Adrenal gland (tissue), 12 donors: ENCODE measurements around the gene NOP14. TPM values are rescaled to one million over a fixed set of nuclear protein-coding genes. Genes with fewer than 3 reads are reported as not detected.
"Not testable (repeated sequence)": the region's sequence is repeated elsewhere in the genome, so short reads cannot be mapped to it uniquely, and the experiment has no call there.

Experiments
- DNase-seq, 7 donors: peaks; one replicate each; pipeline ENCODE4 v3.0.0-alpha.2; 2019 to 2020
- H3K27ac ChIP-seq, 5 donors: fragments of 200-600 bp; sonication (generic) in 4 of 5; 1 replicate in 3 of 5; 2 replicates in 2 of 5; pipeline versions ENCODE4 v1.5.1 to v1.8.0; 2016 to 2020; ENCODE audit warnings: mild to moderate bottlenecking in 1 of 5
- H3K27me3 ChIP-seq: fragments of 200-600 bp; 2 replicates; pipeline ENCODE4 v1.8.0; 2021
- H3K36me3 ChIP-seq, 2 donors: fragments of 200-600 bp; replicated peaks in 1 of 2; 1 replicate in 1 of 2; 2 replicates in 1 of 2; pipeline versions ENCODE4 v1.5.1 to v1.8.0; 2018 to 2022
- H3K4me1 ChIP-seq, 2 donors: fragments of 200-600 bp; replicated peaks in 1 of 2; 1 replicate in 1 of 2; 2 replicates in 1 of 2; pipeline versions ENCODE4 v1.5.1 to v1.8.0; 2018 to 2021
- H3K4me3 ChIP-seq, 4 donors: fragments of 200-600 bp; sonication (generic) in 3 of 4; one replicate each; pipeline ENCODE4 v1.5.1; 2016 to 2018
- H3K9me3 ChIP-seq, 3 donors: fragments of 200-600 bp; sonication (generic) in 1 of 3; replicated peaks in 1 of 3; 1 replicate in 2 of 3; 2 replicates in 1 of 3; pipeline versions ENCODE4 v1.5.1 to v1.8.0; 2016 to 2021
- CTCF ChIP-seq, 6 experiments: fragments of 450-650 bp in 4 of 6; fragments of 200-600 bp in 2 of 6; sonication (generic) in 1 of 6; IDR thresholded peaks; 1 replicate in 5 of 6; 2 replicates in 1 of 6; pipeline versions ENCODE4 v1.5.1 to v1.8.0; 2016 to 2021; ENCODE audit warnings: antibody characterized with exemption in 6 of 6, mild to moderate bottlenecking in 2 of 6, moderate library complexity in 1 of 6
- POLR2A ChIP-seq, 2 donors: fragments of 450-650 bp; IDR thresholded peaks; one replicate each; pipeline ENCODE4 v1.6.1; 2017; ENCODE audit warnings: antibody characterized with exemption in 2 of 2, mild to moderate bottlenecking in 2 of 2, moderate library complexity in 1 of 2
- WGBS, 4 donors: extraction: QIAGEN DNeasy Blood & Tissue Kit in 2 of 4; methylation state at CpG; one replicate each; pipeline versions ENCODE4 v1.1.5 to v1.1.7; 2013 to 2017; 5-methylcytosine and 5-hydroxymethylcytosine counted together
- intact Hi-C, 2 donors: fragments of 100-400 bp; cut with DNase I; formaldehyde crosslinking; loops; one replicate each; pipeline versions ENCODE4 v1.14.1 to v1.15.0; 2022 to 2023
- polyA plus RNA-seq, 3 donors: library from polyadenylated mRNA; stranded (reverse); fragments of 200-250 nt in 2 of 3; fragments of 350-450 nt in 1 of 3; fragmentation: Illumina TruSeq in 1 of 3; extraction: RNeasy Lipid Tissue Mini Kit (QIAGEN cat#74804) in 1 of 3; gene quantifications; one replicate each; pipeline ENCODE4 v1.2.3, GENCODE V29; 2013 to 2014
- total RNA-seq, 9 donors: library from RNA; depleted of rRNA in 4 of 9; stranded (reverse); fragments of >200 nt in 4 of 9; fragments of 120-200 nt in 1 of 9; fragmentation: NEBNext Ultra II Directional in 1 of 9; extraction: Animal tissue kit (Norgen Biotek cat#: 25700) in 1 of 9; gene quantifications; one replicate each; pipeline versions ENCODE4 v1.1.0 to v1.2.4, GENCODE V29; 2013 to 2023
- donor health status: healthy with polysubstance abuse.
- donor health status: Bipolar disorder and iron deficiency.
- donor health status: DM: yes; HTN: yes; CAD: no.
- donor health status: DM: no; HTN: no; CAD: no.
- donor health status: DM: no; HTN: no; CAD: no.
- donor health status: DM: yes; HTN: yes; CAD: no.

Gene NOP14
- total and polyA plus RNA-seq, 12 donors: 16.4 to 56.5 (median 25.5) TPM

GRCh38 chr4:2995546-2996265 is 32.5 kb upstream of the NOP14 start:
- WGBS, 4 donors: 59 to 72% (median 67%) methylated on average over 4 of the region's 4 CpGs
- no peaks in the 10 kb centered on the region for H3K27me3 ChIP-seq
- no peak overlapping the region for H3K4me3 ChIP-seq
- DNase-seq: no peak
- no peaks in the 10 kb centered on the region for H3K9me3 ChIP-seq
- TF ChIP-seq CTCF (IDR thresholded peaks at IDR 0.05) (no peak), POLR2A (IDR thresholded peaks at IDR 0.05) (no peak)
- no peak overlapping the region for H3K27ac ChIP-seq
- intact Hi-C loops: loop anchor here in 1 of 2 donors (10.0 kb wide), 1 partner anchor 1629 kb away; no protein-coding TSS in a partner anchor
- H3K36me3 ChIP-seq: no peaks in the 10 kb centered on the region
- no peaks in the 10 kb centered on the region for H3K4me1 ChIP-seq

GRCh38 chr4:2994917-2995316 is 31.7 kb upstream of the NOP14 start:
- WGBS, 4 donors: 95 to 97% (median 95%) methylated on average over 4 of the region's 4 CpGs
- intact Hi-C loops: loop anchor here in 1 of 2 donors (10.0 kb wide), 1 partner anchor 1630 kb away; no protein-coding TSS in a partner anchor

GRCh38 chr4:2991243-2991642 is 28.0 kb upstream of the NOP14 start:
- 92 to 99% (median 95%) methylated on average over 4 of the region's 4 CpGs for WGBS, 4 donors
- no peaks in the 10 kb centered on the region for H3K4me1 ChIP-seq
- DNase-seq: no peak
- no peaks in the 10 kb centered on the region for H3K27me3 ChIP-seq
- H3K36me3 ChIP-seq: no peaks in the 10 kb centered on the region
- no peaks in the 10 kb centered on the region for H3K9me3 ChIP-seq
- no peak overlapping the region for H3K27ac ChIP-seq
- intact Hi-C loops: loop anchor here in 1 of 2 donors (10.0 kb wide), 1 partner anchor 1634 kb away; no protein-coding TSS in a partner anchor
- TF ChIP-seq POLR2A (IDR thresholded peaks at IDR 0.05) (no peak), CTCF (IDR thresholded peaks at IDR 0.05) (no peak)
- H3K4me3 ChIP-seq: no peak overlapping the region

More at GRCh38 chr4:2994917-2995316, 31.7 kb upstream of the NOP14 start:
- H3K27ac ChIP-seq: no peak overlapping the region
- no peak overlapping the region for H3K4me3 ChIP-seq
- no peaks in the 10 kb centered on the region for H3K9me3 ChIP-seq
- no peaks in the 10 kb centered on the region for H3K27me3 ChIP-seq
- TF ChIP-seq CTCF (IDR thresholded peaks at IDR 0.05) (no peak), POLR2A (IDR thresholded peaks at IDR 0.05) (no peak)
- no peak for DNase-seq
- no peaks in the 10 kb centered on the region for H3K36me3 ChIP-seq
- no peaks in the 10 kb centered on the region for H3K4me1 ChIP-seq

GRCh38 chr4:2983715-2984114 is 20.5 kb upstream of the NOP14 start:
- H3K9me3 ChIP-seq, H3K27me3 ChIP-seq, intact Hi-C loops, H3K4me1 ChIP-seq, H3K27ac ChIP-seq, H3K36me3 ChIP-seq, DNase-seq, H3K4me3 ChIP-seq: not testable (repeated sequence)
- 86 to 89% (median 87%) methylated on average over 7 of the region's 7 CpGs for WGBS, 4 donors

- intact Hi-C loops: no loop called here
- TF ChIP-seq CTCF (IDR thresholded peaks at IDR 0.05) (no peak), POLR2A (IDR thresholded peaks at IDR 0.05) (no peak)
- Histone ChIP-seq H3K9me3 (no peaks in the 10 kb centered on the region), H3K36me3 (no peaks in the 10 kb centered on the region), H3K4me3 (no peak overlapping the region), H3K27ac (no peak overlapping the region), H3K4me1 (no peaks in the 10 kb centered on the region), H3K27me3 (no peaks in the 10 kb centered on the region)
- WGBS, 4 donors: 91 to 100% (median 93%) methylated on average over 2 to 4 of the region's 4 CpGs
- DNase-seq: no peak
Measured at GRCh38 chr4:2982012-2982411, 18.8 kb upstream of the NOP14 start.
